GM12878 (cell line): ENCODE measurements around the gene PROC. TPM values are rescaled to one million over a fixed set of nuclear protein-coding genes. Genes with fewer than 3 reads are reported as not detected.

Source experiments
- ATAC-seq: fragments of 200-7000 bp; cut with Tn5 transposase; 3 replicates; pipeline ENCODE4 v1.9.1; 2020; ENCODE audit warnings: mild to moderate bottlenecking, moderate library complexity
- BruUV-seq: library from RNA; stranded (reverse); fragments of 400-500 nt; replicated peaks from 2 replicates; lab custom pipeline; 2021; lab: Mats Ljungman, UMichigan
- CTCF ChIA-PET: fragments of 300-600 bp; sonication (Branson Sonifier 250); formaldehyde crosslinking; extraction: SDS; loops from one replicate; lab custom pipeline; 2021; ENCODE audit warnings: inconsistent platforms; lab: Yijun Ruan, JAX
- POLR2A ChIA-PET: fragments of 350-600 bp; formaldehyde crosslinking; extraction: SDS; loops from one replicate; lab custom pipeline; 2021; ENCODE audit warnings: inconsistent platforms; lab: Charles Lee
- RAD21 ChIA-PET: fragments of 300-600 bp; sonication (Branson Sonifier 250); formaldehyde crosslinking; loops from one replicate; lab custom pipeline; 2023; ENCODE audit warnings: antibody characterized with exemption; ENCODE audit not compliant: unreplicated experiment; lab: Charles Lee
- SMC1A ChIA-PET: fragments of 300-600 bp; sonication (Branson Sonifier 250); formaldehyde crosslinking; loops from one replicate; lab custom pipeline; 2023; ENCODE audit not compliant: unreplicated experiment, uncharacterized antibody; lab: Charles Lee
- DNase-seq: peaks from one replicate; pipeline ENCODE4 v3.0.0-alpha.2; 2011; ENCODE audit warnings: low read depth, low spot score
- FAIRE-seq: peaks from 3 replicates; lab custom pipeline; 2011; peaks lifted over from hg19 to GRCh38; lab: Jason Lieb, UNC
- H2AFZ ChIP-seq: 2 replicates; pipeline ENCODE4 v1.6.0; 2011; ENCODE audit warnings: low read depth, low read length, control low read depth; ENCODE audit not compliant: control insufficient read depth
- H3K27ac ChIP-seq: 2 replicates; pipeline ENCODE4 v1.5.1; 2011; ENCODE audit warnings: control low read depth; ENCODE audit not compliant: control insufficient read depth, insufficient read depth
- H3K27me3 ChIP-seq, 2 experiments: replicated peaks in 1 of 2; 2 replicates each; pipeline versions ENCODE4 v1.6.0 to v1.6.1; 2011; ENCODE audit warnings: low read length in 1 of 2; ENCODE audit not compliant: control insufficient read depth in 2 of 2, insufficient read depth in 2 of 2
- H3K36me3 ChIP-seq, 2 experiments: 2 replicates each; pipeline ENCODE4 v1.5.1; 2011; ENCODE audit warnings: low read length in 1 of 2; ENCODE audit not compliant: control insufficient read depth in 2 of 2, insufficient read depth in 2 of 2
- H3K4me1 ChIP-seq: 2 replicates; pipeline ENCODE4 v1.6.1; 2011; ENCODE audit warnings: mild to moderate bottlenecking, low read length, moderate library complexity, mixed read lengths; ENCODE audit not compliant: control insufficient read depth, insufficient read depth
- H3K4me2 ChIP-seq: 2 replicates; pipeline ENCODE4 v1.6.0; 2011; ENCODE audit warnings: control low read depth; ENCODE audit not compliant: control insufficient read depth, insufficient read depth
- H3K4me3 ChIP-seq: fragments of 200-600 bp; sonication (generic); 2 replicates; pipeline ENCODE4 v1.5.1; 2016
- H3K79me2 ChIP-seq: 2 replicates; pipeline ENCODE4 v1.6.0; 2011; ENCODE audit warnings: low read length; ENCODE audit not compliant: control insufficient read depth, insufficient read depth
- H3K9ac ChIP-seq: 2 replicates; pipeline ENCODE4 v1.8.0; 2011; ENCODE audit warnings: low read length, control low read depth, mixed read lengths; ENCODE audit not compliant: control insufficient read depth, insufficient read depth
- H3K9me3 ChIP-seq: replicated peaks from 3 replicates; pipeline ENCODE4 v1.5.1; 2011; ENCODE audit warnings: mild to moderate bottlenecking, low read length; ENCODE audit not compliant: control insufficient read depth, insufficient read depth
- H4K20me1 ChIP-seq: 2 replicates; pipeline ENCODE4 v1.6.0; 2011; ENCODE audit not compliant: control insufficient read depth, insufficient read depth
- ATF7 ChIP-seq: fragments of 450-650 bp; IDR thresholded peaks from 2 replicates; pipeline ENCODE4 v1.6.1; 2016; ENCODE audit warnings: low read depth, mild to moderate bottlenecking
- EED ChIP-seq: sonication (generic); IDR thresholded peaks from 2 replicates; pipeline ENCODE4 v1.6.1; 2016; ENCODE audit warnings: antibody characterized with exemption, low read depth
- EZH2 ChIP-seq: IDR thresholded peaks from 2 replicates; pipeline ENCODE4 v1.6.1; 2012; ENCODE audit warnings: low read depth, mild to moderate bottlenecking, control low read depth, inconsistent platforms, low read length, borderline replicate concordance; ENCODE audit not compliant: control insufficient read depth
- GATAD2B ChIP-seq: fragments of 450-650 bp; conservative IDR thresholded peaks from 2 replicates; pipeline ENCODE4 v1.6.1; 2017; ENCODE audit warnings: low read depth, mild to moderate bottlenecking, moderate library complexity
- HDAC2 ChIP-seq: fragments of 200-600 bp; sonication (generic); IDR thresholded peaks from 2 replicates; pipeline ENCODE4 v1.6.1; 2017
- NR2F1 ChIP-seq: fragments of 450-650 bp; conservative IDR thresholded peaks from 2 replicates; pipeline ENCODE4 v1.6.1; 2017; ENCODE audit warnings: mild to moderate bottlenecking
- PAX5 ChIP-seq: IDR thresholded peaks from 2 replicates; pipeline ENCODE4 v1.6.1; 2011; ENCODE audit warnings: low read depth, low read length, borderline replicate concordance
- RB1 ChIP-seq: fragments of 450-650 bp; formaldehyde crosslinking; IDR thresholded peaks from 2 replicates; pipeline ENCODE4 v1.6.1; 2017; ENCODE audit warnings: mild to moderate bottlenecking, borderline replicate concordance
- RUNX3 ChIP-seq: IDR thresholded peaks from 2 replicates; pipeline ENCODE4 v1.6.1; 2012; ENCODE audit warnings: low read length, inconsistent platforms
- SKIL ChIP-seq: fragments of 450-650 bp; IDR thresholded peaks from 2 replicates; pipeline ENCODE4 v1.6.1; 2017; ENCODE audit warnings: mild to moderate bottlenecking, low read depth, inconsistent platforms; ENCODE audit not compliant: poor library complexity, severe bottlenecking
- TAF1 ChIP-seq: IDR thresholded peaks from 2 replicates; pipeline ENCODE4 v1.6.1; 2011; ENCODE audit warnings: mild to moderate bottlenecking, low read depth, low read length, borderline replicate concordance
- WGBS: methylation state at CpG from one replicate; pipeline ENCODE4 v1.1.6; 2016; ENCODE audit warnings: low lambda C conversion rate; ENCODE audit not compliant: insufficient replicate concordance, insufficient coverage; ENCODE audit errors: missing lambda C conversion rate; 5-methylcytosine and 5-hydroxymethylcytosine counted together
- in situ Hi-C: fragments of 300-500 bp; cut with MboI; formaldehyde crosslinking; loops from 9 replicates; pipeline ENCODE4 v1.14.3; 2018; ENCODE audit warnings: mixed read lengths
- intact Hi-C: fragments of 100-400 bp; cut with micrococcal nuclease; formaldehyde crosslinking; loops from one replicate; pipeline ENCODE4 v1.14.2; 2022; ENCODE audit not compliant: unreplicated experiment
- polyA plus RNA-seq, 11 experiments: library from polyadenylated mRNA; depleted of rRNA in 4 of 11; unstranded in 6 of 11; stranded (reverse) in 5 of 11; fragments of >200 nt; fragmentation: Nextera tagmentation in 4 of 11; fragmentation: Illumina TruSeq in 1 of 11; extraction: Ambion mirVana in 4 of 11; extraction: Trizol in 1 of 11; gene quantifications; 1 replicate in 1 of 11; 2 replicates in 10 of 11; pipeline versions ENCODE4 v1.2.1 to v1.2.3, GENCODE V29; 2011 to 2016; ENCODE audit warnings: inconsistent platforms in 2 of 11, missing spikeins in 2 of 11, low read depth in 1 of 11
- total RNA-seq, 4 experiments: library from RNA; depleted of rRNA in 3 of 4; stranded (reverse); fragments of >200 nt in 3 of 4; fragmentation: Illumina TruSeq in 1 of 4; extraction: Trizol in 1 of 4; gene quantifications; 2 replicates each; pipeline versions ENCODE4 v1.2.1 to v1.2.3, GENCODE V29; 2013 to 2021

The PROC gene
- total and polyA plus RNA-seq, 10 of the 15 experiments (the other 5 are each of a cell fraction or from before 2014, with no cell fraction given): not detected

- Histone ChIP-seq H3K4me1 (peaks cover 22% of the 10 kb centered on the region), H3K27ac (no peak overlapping the region), H4K20me1 (no peaks in the 10 kb centered on the region), H3K9ac (no peak overlapping the region), H3K9me3 (no peaks in the 10 kb centered on the region), H2AFZ (no peak overlapping the region), H3K4me3 (no peak overlapping the region), H3K79me2 (no peaks in the 10 kb centered on the region), H3K4me2 (no peak overlapping the region), H3K27me3 (peaks cover 0 to 5% of the 10 kb centered on the region in 2 experiments; a peak in 2 of 4 replicates), H3K36me3 (no peaks in the 10 kb centered on the region)
- ChIA-PET CTCF (interaction anchor here (0.8 to 2.4 kb wide), 8 partner anchors 10 to 178 kb away, joined by 3 to 8 read pairs (median 4); no protein-coding TSS in a partner anchor), POLR2A (interaction anchor here (1.2 kb wide), 1 partner anchor 24 kb away, joined by 4 read pairs; no protein-coding TSS in a partner anchor), SMC1A (interaction anchor here (0.9 to 1.6 kb wide), 3 partner anchors 50 to 100 kb away, joined by 3 to 4 read pairs (median 3); no protein-coding TSS in a partner anchor), RAD21 (interaction anchor here (0.8 kb wide), 1 partner anchor 40 kb away, joined by 3 read pairs; no protein-coding TSS in a partner anchor)
- TF ChIP-seq HDAC2: no peak
- no peak for FAIRE-seq
- in situ Hi-C loops: no loop called here
- WGBS: 83% methylated on average over 8 of the region's 8 CpGs
- no TSS peak for BruUV-seq
- no peak for DNase-seq
- no peak for ATAC-seq
- intact Hi-C loops: no loop called here
Observed at GRCh38 chr2:127413782-127414637, 4.2 kb upstream of the PROC start.

GRCh38 chr2:127414638-127415592 lies 3.3 kb upstream of the PROC start:
- SMC1A ChIA-PET: interaction anchor here (0.9 to 2.1 kb wide), 10 partner anchors 26 to 218 kb away, joined by 3 to 7 read pairs (median 4); no protein-coding TSS in a partner anchor
- Histone ChIP-seq H3K27ac (no peak overlapping the region), H3K9me3 (no peaks in the 10 kb centered on the region), H3K79me2 (no peaks in the 10 kb centered on the region), H3K9ac (no peak overlapping the region), H3K4me2 (no peak overlapping the region), H2AFZ (no peak overlapping the region), H4K20me1 (no peaks in the 10 kb centered on the region), H3K4me1 (peaks cover 22% of the 10 kb centered on the region), H3K4me3 (no peak overlapping the region), H3K27me3 (peaks cover 0 to 5% of the 10 kb centered on the region in 2 experiments; a peak in 2 of 4 replicates), H3K36me3 (no peaks in the 10 kb centered on the region)
- intact Hi-C loops (no loop called here), in situ Hi-C loops (no loop called here)
- no peak for ATAC-seq
- 89% methylated on average over 13 of the region's 13 CpGs for WGBS
- POLR2A ChIA-PET: interaction anchor here (1.2 kb wide), 1 partner anchor 25 kb away, joined by 4 read pairs; no protein-coding TSS in a partner anchor
- CTCF ChIA-PET: interaction anchor here (0.6 to 2.4 kb wide), 17 partner anchors 12 to 91 kb away, joined by 3 to 8 read pairs (median 3); no protein-coding TSS in a partner anchor
- BruUV-seq: no TSS peak
- no peak for DNase-seq
- FAIRE-seq: no peak
- RAD21 ChIA-PET: interaction anchor here (0.6 to 1.4 kb wide), 3 partner anchors 26 to 218 kb away, joined by 3 read pairs; no protein-coding TSS in a partner anchor
- TF ChIP-seq PAX5: no peak
- TF ChIP-seq RB1: no peak
- no peak for TF ChIP-seq RUNX3
- TF ChIP-seq NR2F1: no peak
- TF ChIP-seq EZH2: no peak
- no peak for TF ChIP-seq ATF7
- TF ChIP-seq EED: no peak
- TF ChIP-seq TAF1: no peak
- TF ChIP-seq SKIL: no peak
- TF ChIP-seq GATAD2B: no peak
